Measurements from ENCODE around the gene ACVR1C.
"Not testable (repeated sequence)": the region's sequence is repeated elsewhere in the genome, so short reads cannot be mapped to it uniquely, and the experiment has no call there.

Gene ACVR1C

DNA sequence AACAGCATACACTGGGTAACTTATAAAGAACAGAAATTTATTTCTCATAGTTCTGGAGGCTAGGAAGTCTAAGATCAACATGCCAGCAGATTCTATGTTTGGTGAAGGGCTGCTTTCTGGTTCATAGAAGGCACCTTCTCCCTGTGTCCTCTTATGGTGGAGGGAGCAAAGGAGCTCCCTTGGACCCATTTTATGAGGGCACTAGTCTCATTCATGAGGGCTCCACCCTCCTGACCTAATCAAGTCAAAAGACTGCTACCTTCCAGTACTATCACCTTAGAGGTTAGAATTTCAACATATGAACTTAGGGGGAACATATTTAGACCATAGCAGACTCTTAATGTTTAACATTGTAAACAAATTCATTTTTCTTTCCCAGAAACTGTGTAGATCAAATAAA is 54.5 kb downstream of the ACVR1C start:
- no peak for DNase-seq (ENCODE audit: low spot score)

DNA sequence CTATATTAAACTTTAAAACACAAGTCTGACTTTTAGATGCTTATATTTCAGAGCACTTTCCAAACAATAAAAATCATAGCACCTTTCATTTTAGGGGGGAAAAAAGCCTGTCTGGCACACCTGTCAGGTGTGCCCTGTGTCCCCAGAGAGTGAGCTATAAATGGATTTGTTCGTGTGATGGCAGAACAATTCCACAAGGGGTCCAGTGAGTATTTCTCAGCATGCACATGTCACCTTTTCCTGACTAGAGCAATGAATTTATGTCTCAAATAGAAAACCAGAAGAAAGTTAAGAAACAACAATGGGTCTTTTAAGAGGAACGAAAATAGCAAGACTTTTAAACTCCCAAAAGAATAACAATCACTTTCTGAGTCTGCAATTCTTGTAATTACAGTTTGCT is 55.9 kb downstream of the ACVR1C start:
- DNase-seq (ENCODE audit: low spot score) = peak; percentile 17

DNA sequence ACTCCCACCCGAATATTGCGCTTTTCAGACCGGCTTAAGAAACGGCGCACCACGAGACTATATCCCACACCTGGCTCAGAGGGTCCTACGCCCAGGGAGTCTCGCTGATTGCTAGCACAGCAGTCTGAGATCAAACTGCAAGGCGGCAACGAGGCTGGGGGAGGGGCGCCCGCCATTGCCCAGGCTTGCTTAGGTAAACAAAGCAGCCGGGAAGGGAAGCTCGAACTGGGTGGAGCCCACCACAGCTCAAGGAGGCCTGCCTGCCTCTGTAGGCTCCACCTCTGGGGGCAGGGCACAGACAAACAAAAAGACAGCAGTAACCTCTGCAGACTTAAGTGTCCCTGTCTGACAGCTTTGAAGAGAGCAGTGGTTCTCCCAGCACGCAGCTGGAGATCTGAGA is 62.0 kb downstream of the ACVR1C start:
- not testable (repeated sequence) for DNase-seq (ENCODE audit: low spot score)

GRCh38 chr2:157566113-157566512 is 62.6 kb downstream of the ACVR1C start:
- DNase-seq (ENCODE audit: low spot score) = not testable (repeated sequence)

- DNase-seq (ENCODE audit: low spot score) = no peak
Observed at GRCh38 chr2:157565550-157565949, 63.1 kb downstream of the ACVR1C start.

GRCh38 chr2:157559890-157560289 is 68.8 kb downstream of the ACVR1C start:
- no peak for DNase-seq (ENCODE audit: low spot score)

- no peak for DNase-seq (ENCODE audit: low spot score)
Observed at GRCh38 chr2:157559461-157559860, 69.2 kb downstream of the ACVR1C start.

DNA sequence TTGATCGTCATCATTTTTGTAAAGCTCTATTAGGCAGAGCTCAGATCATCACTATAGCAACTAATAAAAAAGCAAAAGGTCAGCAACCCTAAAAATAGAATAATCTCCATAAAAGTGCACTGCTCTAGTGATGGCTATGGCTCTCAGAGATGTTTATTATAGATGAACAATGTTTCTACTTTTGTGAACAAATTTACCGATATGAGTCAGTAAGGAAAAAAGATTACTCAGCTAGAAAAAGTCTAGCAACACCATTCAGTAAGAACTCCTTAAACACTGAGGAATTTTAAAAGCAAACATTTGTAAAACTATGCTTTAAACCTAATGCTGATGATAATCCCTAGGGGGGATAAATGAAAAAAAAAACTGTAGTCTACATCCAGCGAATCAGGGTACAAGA is 69.6 kb downstream of the ACVR1C start:
- no peak for DNase-seq (ENCODE audit: low spot score)

- no peak for DNase-seq (ENCODE audit: low spot score)
Observed at GRCh38 chr2:157557770-157558169, 70.9 kb downstream of the ACVR1C start.

DNA sequence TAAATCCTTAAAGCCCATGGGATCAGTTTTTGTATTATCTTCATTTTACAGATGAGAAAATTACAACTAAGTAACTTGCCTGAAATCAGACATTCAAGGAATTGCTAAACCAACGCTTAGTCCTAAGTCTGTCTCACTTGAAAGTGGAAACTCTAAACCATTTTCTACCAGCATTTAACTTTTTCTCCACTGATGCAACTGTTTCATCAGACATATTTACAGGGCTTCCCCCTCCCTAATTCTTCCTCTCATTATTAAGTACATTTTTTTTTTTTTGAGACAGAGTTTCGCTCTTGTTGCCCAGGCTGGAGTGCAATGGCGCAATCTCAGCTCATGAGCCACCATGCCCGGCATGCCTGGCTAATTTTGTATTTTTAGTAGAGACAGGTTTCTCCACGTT is 88.6 kb downstream of the ACVR1C start:
- DNase-seq (ENCODE audit: low spot score) = no peak

GRCh38 chr2:157538064-157538463 is 90.6 kb downstream of the ACVR1C start:
- DNase-seq (ENCODE audit: low spot score) = no peak

DNA sequence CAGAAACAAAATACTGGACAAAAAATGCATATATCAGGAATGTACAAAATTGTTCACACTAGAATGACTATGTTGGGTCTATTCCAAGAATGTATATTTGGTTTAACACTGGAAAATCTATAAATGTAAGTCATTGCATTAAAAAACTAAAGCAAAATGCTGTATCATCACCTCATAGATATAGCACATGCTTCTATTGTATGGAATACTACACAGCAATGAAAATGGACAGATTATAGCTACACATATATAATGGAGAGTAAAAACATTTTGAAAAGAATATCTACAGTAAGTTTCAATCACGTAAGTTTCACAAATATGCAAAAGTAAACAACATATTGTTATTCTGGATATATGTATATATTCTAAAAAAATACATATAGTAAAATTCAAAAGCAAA is 91.8 kb downstream of the ACVR1C start:
- DNase-seq (ENCODE audit: low spot score) = no peak

- DNase-seq (ENCODE audit: low spot score) = no peak
Observed at GRCh38 chr2:157528963-157529751, 99.5 kb downstream of the ACVR1C start.

- DNase-seq (ENCODE audit: low spot score) = no peak
Observed at GRCh38 chr2:157526070-157526469, 102.6 kb downstream of the ACVR1C start.

DNA sequence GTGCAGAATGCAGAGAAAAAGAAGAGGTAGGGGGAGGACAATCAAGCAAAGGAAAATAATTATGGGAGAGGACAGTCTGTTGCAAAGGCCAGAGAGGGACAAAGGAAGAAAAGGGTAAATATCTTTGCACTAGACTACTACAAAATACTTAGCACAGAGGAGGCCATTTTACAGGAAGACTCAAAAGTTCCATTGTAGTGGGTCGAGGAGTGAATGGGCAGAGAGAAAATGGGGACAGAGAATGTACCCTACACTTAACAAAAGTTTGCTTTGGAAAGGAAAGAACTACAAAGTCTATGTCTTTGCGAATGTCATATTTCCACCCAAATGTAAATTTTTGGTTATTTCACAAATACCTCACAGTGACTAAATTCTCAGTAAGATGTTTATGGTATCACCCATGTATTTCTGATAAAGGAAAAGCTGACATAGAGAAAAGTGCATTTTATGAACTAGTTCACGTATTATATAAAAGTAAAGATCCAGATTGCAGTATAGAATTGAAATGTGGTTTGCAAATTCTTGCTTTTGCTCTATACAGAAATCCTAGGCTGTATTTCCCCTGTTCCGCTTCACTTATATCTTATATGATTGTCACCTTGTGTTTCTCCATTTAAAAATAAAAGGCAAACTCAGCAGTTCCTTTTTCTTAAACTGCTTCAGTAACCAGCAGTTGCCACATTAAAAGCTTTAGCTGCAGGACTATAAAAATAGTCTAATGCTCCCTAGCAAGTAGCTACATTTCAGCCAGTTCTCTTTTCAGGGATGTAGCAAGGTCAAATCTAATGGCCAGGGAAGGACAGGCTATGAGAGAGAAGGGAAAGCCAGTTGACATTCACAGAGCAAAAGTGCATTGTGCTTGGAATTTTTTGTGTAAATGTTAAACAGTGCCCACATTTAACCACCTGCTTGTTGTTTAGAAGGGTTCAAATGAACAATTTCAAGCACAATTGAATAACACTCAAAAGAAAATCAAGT is 105.1 kb downstream of the ACVR1C start:
- DNase-seq (ENCODE audit: low spot score) = no peak

DNA sequence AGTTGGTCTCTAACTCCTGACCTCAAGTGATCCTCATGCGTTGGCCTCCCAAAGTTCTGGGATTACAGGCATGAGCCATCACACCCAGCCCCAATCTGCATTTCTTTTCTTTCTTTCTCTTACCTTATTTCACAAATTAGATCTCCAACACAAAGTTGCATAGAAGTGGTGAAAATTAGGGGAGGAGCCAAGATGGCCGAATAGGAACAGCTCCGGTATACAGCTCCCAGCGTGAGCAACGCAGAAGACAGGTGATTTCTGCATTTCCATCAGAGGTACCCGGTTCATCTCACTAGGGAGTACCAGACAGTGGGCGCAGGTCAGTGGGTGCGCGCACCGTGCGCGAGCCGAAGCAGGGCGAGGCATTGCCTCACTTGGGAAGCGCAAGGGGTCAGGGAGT is 113.7 kb downstream of the ACVR1C start:
- DNase-seq (ENCODE audit: low spot score) = not testable (repeated sequence)

DNA sequence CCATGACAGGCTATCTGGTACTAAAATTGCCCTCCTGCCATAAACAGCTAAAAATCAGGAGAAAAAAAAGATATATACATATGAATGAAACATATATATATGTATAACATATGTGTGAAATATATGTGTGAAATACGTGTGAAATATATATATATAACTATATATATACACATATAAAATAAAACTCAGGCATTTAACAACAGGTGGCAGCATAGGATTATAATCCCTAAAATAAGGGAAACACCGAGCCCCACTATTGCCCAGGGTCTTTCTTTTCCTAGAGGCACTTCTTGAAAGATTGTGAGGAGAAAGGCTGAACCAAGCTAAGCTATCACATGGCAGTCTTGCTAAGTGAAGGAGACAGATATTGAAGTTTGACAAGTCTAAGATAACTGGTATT is 118.9 kb downstream of the ACVR1C start:
- no peak for DNase-seq (ENCODE audit: low spot score)

GRCh38 chr2:157508676-157509075 is 120.0 kb downstream of the ACVR1C start:
- DNase-seq (ENCODE audit: low spot score) = peak; percentile 33

DNA sequence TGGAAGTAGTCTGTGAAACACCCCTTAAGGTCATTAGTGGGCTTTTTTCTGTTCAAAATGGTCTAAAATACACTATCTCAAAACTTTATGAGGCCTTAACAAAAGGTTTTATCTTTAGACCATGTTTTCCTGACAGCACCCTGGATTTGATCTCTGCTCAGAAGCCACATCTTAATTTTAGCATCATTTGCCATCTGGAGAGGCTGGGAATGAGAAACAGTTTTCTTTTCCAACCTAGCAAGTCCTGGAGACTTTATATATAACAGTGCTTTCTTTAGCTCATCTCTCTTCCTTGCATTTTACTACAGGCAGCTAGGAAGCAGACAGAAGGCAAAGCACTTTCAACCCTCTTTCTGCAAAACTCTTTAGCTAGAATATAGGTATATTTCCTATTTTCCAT is 122.1 kb downstream of the ACVR1C start:
- DNase-seq (ENCODE audit: low spot score) = no peak

DNA sequence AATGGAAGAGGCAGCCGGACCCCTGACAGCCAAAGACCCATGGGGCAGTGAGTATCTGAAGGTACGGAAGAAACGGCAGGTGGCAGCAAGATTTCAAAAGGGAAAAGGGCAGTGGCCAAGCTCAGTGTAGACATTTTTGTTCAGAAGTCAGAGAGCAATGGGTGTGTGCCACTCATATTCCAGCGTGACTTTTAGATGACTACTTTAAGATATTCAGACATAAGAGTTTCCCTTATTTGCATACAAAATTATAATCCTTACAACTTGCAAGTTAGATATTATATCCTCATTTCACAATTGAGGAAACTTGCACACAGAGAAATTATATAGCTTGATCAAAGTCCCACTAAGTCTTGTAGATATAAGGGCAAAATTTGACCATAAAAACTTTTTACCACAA is 124.0 kb downstream of the ACVR1C start:
- DNase-seq (ENCODE audit: low spot score) = no peak

- DNase-seq (ENCODE audit: low spot score) = no peak
Observed at GRCh38 chr2:157501026-157501425, 127.6 kb downstream of the ACVR1C start.

DNA sequence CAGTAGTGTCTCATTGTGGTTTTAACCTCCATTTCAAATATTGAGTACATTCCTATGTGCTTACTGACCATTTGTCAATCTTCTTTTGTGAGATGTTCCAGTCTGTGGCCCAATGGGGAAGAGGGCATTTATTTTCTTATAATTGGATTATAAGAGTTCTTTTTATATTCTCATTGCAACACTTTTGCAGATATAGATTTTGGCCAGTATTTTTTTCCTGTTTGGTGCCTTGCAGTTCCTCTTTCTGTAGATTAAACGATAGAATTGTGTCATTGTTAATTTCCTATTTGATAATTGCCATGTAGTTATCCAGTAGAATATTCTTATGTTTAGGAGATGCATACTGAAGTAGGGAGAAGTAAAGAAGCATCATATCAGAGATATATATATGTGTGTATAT is 128.3 kb downstream of the ACVR1C start:
- DNase-seq (ENCODE audit: low spot score) = no peak

- DNase-seq (ENCODE audit: low spot score) = no peak
Observed at GRCh38 chr2:157498483-157498882, 130.2 kb downstream of the ACVR1C start.
